GM08714 (cell line): ENCODE data around the gene WDR35.

Source experiments
- H3K4me3 ChIP-seq: fragments of 200-500 bp; sonication (Bioruptor generic); 2 replicates; pipeline ENCODE4 v1.5.1; 2014; ENCODE audit warnings: mild to moderate bottlenecking, low read length, inconsistent platforms
- ZNF274 ChIP-seq: IDR thresholded peaks from 2 replicates; pipeline ENCODE4 v1.6.1; 2012; ENCODE audit warnings: mild to moderate bottlenecking, low read depth, low read length

The WDR35 gene

GRCh38 chr2:19987936-19988335, 2.0 kb downstream of the WDR35 start:
- TF ChIP-seq ZNF274 = no peak
- no peak overlapping the region for H3K4me3 ChIP-seq

- TF ChIP-seq ZNF274 = no peak
- no peak overlapping the region for H3K4me3 ChIP-seq
Observed at GRCh38 chr2:19982268-19982667, 7.6 kb downstream of the WDR35 start.

- H3K4me3 ChIP-seq = no peak overlapping the region
Observed at GRCh38 chr2:19979932-19980331, 10.0 kb downstream of the WDR35 start.

DNA sequence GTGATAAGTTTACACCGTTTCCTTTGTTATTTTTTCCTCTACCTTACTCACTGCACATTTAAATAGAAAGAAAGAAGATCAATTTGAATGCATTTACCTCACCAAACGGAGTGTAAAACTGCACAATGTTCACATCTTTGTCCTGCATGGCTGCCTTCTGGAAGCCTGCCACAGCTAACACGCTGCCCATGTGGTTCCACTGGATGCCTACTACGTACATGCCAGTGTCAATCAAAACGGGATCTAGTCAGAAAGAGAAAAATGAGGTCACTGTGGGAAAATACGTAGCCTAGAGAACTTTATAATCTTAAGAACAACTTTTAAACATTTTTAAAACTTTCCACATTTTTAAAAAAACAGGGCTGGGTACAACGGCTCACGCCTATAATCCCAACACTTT, 16.4 kb downstream of the WDR35 start:
- H3K4me3 ChIP-seq = no peak overlapping the region
- no peak for TF ChIP-seq ZNF274

More at GRCh38 chr2:19979932-19980331, 10.0 kb downstream of the WDR35 start:
- TF ChIP-seq ZNF274 = no peak

DNA sequence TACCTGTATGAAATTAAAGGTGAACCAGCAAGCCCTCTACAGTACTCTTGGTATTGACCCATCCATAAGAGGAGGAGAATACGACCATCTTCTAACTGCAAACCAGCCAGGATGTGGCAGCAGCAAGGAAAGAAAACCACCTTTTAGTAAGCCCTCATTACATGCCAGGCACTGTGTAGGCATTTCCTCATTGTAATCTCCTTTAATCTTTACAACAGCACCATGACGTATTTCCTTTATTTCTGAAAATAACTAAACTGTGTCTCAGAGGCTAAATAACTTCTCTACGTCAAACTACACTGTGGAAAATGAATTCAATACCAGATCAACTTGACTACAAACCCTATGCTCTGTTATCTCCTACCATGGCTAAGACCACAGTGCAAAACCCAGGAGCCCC, 18.2 kb downstream of the WDR35 start:
- TF ChIP-seq ZNF274 = no peak
- H3K4me3 ChIP-seq = no peak overlapping the region

DNA sequence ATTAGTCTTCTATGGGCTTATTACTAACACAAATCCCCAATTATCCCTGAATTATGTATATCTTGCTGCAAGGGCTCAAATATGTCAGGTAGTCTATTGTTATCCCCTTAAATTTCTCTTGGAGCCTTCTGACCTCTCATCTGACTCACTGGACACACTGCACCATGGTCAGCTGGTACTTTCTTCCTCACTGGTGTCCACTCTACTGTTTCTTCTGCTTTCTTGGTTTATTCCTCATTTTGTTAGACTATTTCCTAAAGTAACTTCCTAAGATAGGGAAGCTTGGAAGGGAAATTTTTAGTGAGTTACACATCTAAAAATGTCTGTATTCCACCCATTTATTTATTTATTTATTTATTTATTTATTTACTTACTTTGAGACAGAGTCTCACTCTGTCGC, 26.5 kb downstream of the WDR35 start:
- H3K4me3 ChIP-seq = no peak overlapping the region
- no peak for TF ChIP-seq ZNF274

DNA sequence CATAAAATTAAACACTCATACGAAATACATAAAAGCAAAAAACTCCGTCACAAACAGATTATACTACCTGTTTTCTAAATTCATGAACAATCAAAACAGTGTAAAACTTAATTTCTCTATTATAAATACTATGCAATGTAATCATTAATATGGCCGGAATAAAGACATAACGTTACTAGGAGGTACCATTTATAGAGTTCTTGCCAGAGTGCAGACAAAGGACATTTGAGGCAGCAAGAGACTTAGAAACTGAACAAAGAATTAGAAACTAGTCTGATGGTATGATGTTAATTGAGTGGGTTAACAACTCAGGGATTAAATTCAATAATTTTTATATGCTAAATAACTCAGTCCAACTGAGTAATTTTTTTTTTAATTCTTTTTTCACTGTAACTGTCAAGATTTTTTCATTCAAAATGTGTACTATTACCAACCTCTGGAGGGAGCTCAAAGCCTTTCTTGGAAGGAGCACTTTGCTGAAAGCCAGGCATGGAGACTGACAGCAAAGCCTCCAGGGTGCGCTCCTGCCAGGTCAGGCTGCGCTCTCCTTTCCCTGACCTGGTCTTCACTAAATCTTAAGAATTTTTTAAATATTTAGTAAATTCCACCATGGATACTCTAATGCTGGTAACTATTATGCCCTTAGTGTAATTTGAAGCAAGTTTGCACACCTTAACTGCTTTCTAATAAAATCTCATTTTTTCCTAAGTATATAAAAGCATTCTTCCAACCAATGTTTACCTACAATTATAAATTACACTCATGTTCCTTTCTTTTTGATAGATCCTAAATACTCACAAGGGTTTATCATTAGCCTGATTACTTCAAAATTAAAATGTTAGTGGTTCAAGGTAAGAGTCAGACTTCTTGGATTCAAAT, 34.1 kb downstream of the WDR35 start:
- H3K4me3 ChIP-seq = no peak overlapping the region
- no peak for TF ChIP-seq ZNF274

- TF ChIP-seq ZNF274 = no peak
- H3K4me3 ChIP-seq = no peak overlapping the region
Observed at GRCh38 chr2:19949071-19949470, 40.8 kb downstream of the WDR35 start.

- no peak for TF ChIP-seq ZNF274
- H3K4me3 ChIP-seq = no peak overlapping the region
Observed at GRCh38 chr2:19947184-19947940, 42.5 kb downstream of the WDR35 start.

- no peak overlapping the region for H3K4me3 ChIP-seq
- no peak for TF ChIP-seq ZNF274
Observed at GRCh38 chr2:19944205-19944845, 45.6 kb downstream of the WDR35 start.

DNA sequence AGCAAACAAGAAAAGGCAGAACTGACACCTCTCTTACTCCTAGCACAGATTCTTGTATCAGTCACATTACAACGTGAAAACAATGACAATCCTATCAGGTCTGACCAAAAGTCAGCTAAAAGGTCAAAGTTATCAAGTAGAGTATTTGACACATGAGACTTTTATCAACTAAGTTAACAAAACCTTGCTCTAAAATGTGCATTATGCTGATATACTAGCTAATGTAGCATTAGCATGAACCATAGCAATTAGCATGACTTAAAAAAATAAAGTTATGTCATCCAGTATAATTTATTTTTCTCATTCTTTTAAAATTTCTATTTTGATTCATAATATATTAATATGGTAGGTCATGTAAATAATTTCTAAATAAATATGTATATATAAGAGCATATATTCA, 46.7 kb downstream of the WDR35 start:
- H3K4me3 ChIP-seq = no peak overlapping the region
- TF ChIP-seq ZNF274 = no peak

GRCh38 chr2:19942199-19942598, 47.7 kb downstream of the WDR35 start:
- H3K4me3 ChIP-seq = no peak overlapping the region
- no peak for TF ChIP-seq ZNF274

DNA sequence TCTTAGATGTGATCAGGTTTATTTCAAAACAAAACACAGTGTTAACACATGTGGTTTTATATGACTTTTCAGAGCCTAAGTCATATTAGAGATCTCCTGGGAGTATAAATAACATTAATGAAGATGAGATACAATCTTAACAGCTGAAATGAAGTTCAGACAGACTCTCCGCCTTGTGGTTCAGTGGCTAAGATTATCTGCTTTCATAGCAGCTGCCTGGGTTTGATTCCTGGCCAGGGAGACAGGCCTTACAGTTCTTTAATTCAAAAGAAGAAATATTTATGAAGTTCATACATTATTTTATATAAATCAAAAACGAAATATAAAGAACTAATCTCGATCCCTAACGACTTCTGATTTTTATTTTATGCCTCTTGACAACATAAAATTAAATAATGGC, 52.9 kb downstream of the WDR35 start:
- H3K4me3 ChIP-seq = no peak overlapping the region
- no peak for TF ChIP-seq ZNF274

DNA sequence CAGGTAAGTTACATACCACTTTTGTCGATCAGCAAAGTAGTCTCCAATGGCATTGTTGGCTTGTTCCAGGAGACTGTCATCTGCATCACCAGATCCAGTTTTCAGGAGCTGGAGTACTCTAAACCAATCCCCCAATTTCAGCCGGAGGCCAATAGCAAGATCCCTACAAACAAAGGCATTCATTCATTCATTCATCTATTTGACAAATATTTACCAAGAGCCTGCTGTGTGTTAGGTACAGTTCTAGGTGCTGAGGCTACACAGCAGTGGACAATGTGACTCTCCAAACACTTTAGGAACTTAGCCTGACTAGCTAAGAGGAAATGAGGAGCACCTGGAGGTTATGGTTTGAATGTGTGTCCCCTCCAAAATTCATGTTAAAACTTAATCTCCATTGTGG, 53.7 kb downstream of the WDR35 start:
- no peak for TF ChIP-seq ZNF274
- H3K4me3 ChIP-seq = no peak overlapping the region
